Activated CD8-positive, alpha-beta memory T cell treated with anti-CD3 and anti-CD28 coated beads for 1 hour (primary cell): Measurements from ENCODE around the gene ACE2.

ENCODE experiments used
- DNase-seq, 2 donors: peaks; one replicate each; pipeline ENCODE4 v3.0.0-alpha.2; 2020; ENCODE audit warnings: low read depth in 1 of 2; ENCODE audit errors: extremely low read depth in 1 of 2

Gene ACE2

GRCh38 chrX:15515931-15516330 lies 84.8 kb downstream of the ACE2 start:
- DNase-seq, result no peak

- DNase-seq, result no peak
Measured at GRCh38 chrX:15514279-15514678, 86.5 kb downstream of the ACE2 start.

- no peak for DNase-seq
Measured at GRCh38 chrX:15512401-15512965, 88.3 kb downstream of the ACE2 start.

DNA sequence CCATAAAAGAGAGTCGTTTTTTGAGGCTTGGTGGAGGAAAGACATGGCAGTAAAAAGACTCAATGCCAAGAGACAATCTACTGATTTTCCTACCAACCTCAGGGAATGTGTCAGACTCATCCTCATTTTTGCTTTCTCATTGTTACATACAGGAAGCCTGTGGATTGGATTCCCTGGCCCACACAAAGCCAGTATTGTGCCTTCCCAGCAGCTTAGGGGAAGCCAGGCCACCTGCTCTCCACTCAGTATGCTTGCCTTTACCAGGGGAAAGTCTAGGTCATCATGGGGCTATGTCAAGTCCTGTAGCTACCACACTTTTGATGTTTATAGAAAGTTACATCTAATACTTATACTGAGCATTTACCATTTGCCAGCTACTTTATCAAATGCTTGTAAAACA lies 89.2 kb downstream of the ACE2 start:
- no peak for DNase-seq
